ENCODE data around the gene STK24. TPM values are rescaled to one million over a fixed set of nuclear protein-coding genes. Genes with fewer than 3 reads are reported as not detected.

Gene STK24
- polyA plus RNA-seq, 3 donors, result 14.2 to 59.8 (median 28.9) TPM

GRCh38 chr13:98451676-98452470 lies 125.0 kb downstream of the STK24 start:
- no peaks in the 10 kb centered on the region for H3K27me3 ChIP-seq (ENCODE audit: control insufficient read depth in 2 of 2, insufficient read depth in 2 of 2, low read length in 2 of 2)
- no peak for DNase-seq
- no peaks in the 10 kb centered on the region for H3K9me3 Mint-ChIP-seq
- peaks cover 0 to 2% (median 0%) of the 10 kb centered on the region in 3 donors for H3K27me3 Mint-ChIP-seq (ENCODE audit: low read depth in 3 of 3)
- peaks cover 51 to 92% of the 10 kb centered on the region in 2 donors for H3K36me3 ChIP-seq (replicated peaks in 1 of 2; ENCODE audit: control insufficient read depth in 1 of 2, insufficient read depth in 2 of 2, low read length in 2 of 2)
- H3K79me2 ChIP-seq (ENCODE audit: insufficient read depth, low read length), result no peaks in the 10 kb centered on the region
- H3K9ac ChIP-seq (ENCODE audit: insufficient read depth, low read length, poor library complexity, severe bottlenecking), result no peak overlapping the region
- H3K4me2 ChIP-seq (replicated peaks; ENCODE audit: extremely low read depth, low read length, poor library complexity, severe bottlenecking), result no peak overlapping the region
- no peak overlapping the region for H3K4me3 Mint-ChIP-seq
- no peaks in the 10 kb centered on the region for H3K4me1 Mint-ChIP-seq
- no peak overlapping the region for H3K4me3 ChIP-seq (replicated peaks in 1 of 3; ENCODE audit: low read depth in 2 of 3, low read length in 3 of 3)
- no peaks in the 10 kb centered on the region for H3K4me1 ChIP-seq (ENCODE audit: control insufficient read depth in 1 of 2, insufficient read depth in 2 of 2, low read length in 2 of 2)
- no peak overlapping the region for H2AFZ ChIP-seq (ENCODE audit: insufficient read depth, low read depth, low read length, poor library complexity, severe bottlenecking)
- H3K27ac ChIP-seq (ENCODE audit: low read depth in 1 of 2, low read length in 2 of 2), result no peak overlapping the region
- peaks cover 81 to 87% of the 10 kb centered on the region in 2 donors for H3K36me3 Mint-ChIP-seq
- H3K27ac Mint-ChIP-seq, result peak overlapping the region in 1 of 7 donors; percentile 68
- TF ChIP-seq CTCF (IDR thresholded peaks at IDR 0.05), result no peak
- H4K20me1 ChIP-seq (ENCODE audit: insufficient read depth, low read length), result peaks cover 61% of the 10 kb centered on the region
- no peaks in the 10 kb centered on the region for H3K9me3 ChIP-seq (replicated peaks in 1 of 2; ENCODE audit: control insufficient read depth in 1 of 2, insufficient read depth in 1 of 2, low read length in 2 of 2)
- intact Hi-C loops (cut with micrococcal nuclease), result no loop called here
- WGBS (ENCODE audit: insufficient coverage), result 96% methylated on average over 12 of the region's 23 CpGs

GRCh38 chr13:98450539-98451111 lies 126.3 kb downstream of the STK24 start:
- H3K9me3 Mint-ChIP-seq, result no peaks in the 10 kb centered on the region
- intact Hi-C loops (cut with micrococcal nuclease), result no loop called here
- Histone ChIP-seq H3K4me1 (ENCODE audit: control insufficient read depth in 1 of 2, insufficient read depth in 2 of 2, low read length in 2 of 2) (peaks cover under 1 to 1% of the 10 kb centered on the region in 2 donors), H3K9me3 (replicated peaks in 1 of 2; ENCODE audit: control insufficient read depth in 1 of 2, insufficient read depth in 1 of 2, low read length in 2 of 2) (no peaks in the 10 kb centered on the region), H3K27me3 (ENCODE audit: control insufficient read depth in 2 of 2, insufficient read depth in 2 of 2, low read length in 2 of 2) (no peaks in the 10 kb centered on the region), H3K4me2 (replicated peaks; ENCODE audit: extremely low read depth, low read length, poor library complexity, severe bottlenecking) (no peak overlapping the region), H3K27ac (ENCODE audit: low read depth in 1 of 2, low read length in 2 of 2) (no peak overlapping the region), H4K20me1 (ENCODE audit: insufficient read depth, low read length) (peaks cover 57% of the 10 kb centered on the region), H3K36me3 (replicated peaks in 1 of 2; ENCODE audit: control insufficient read depth in 1 of 2, insufficient read depth in 2 of 2, low read length in 2 of 2) (peaks cover 39 to 80% of the 10 kb centered on the region in 2 donors), H3K9ac (ENCODE audit: insufficient read depth, low read length, poor library complexity, severe bottlenecking) (no peak overlapping the region), H3K79me2 (ENCODE audit: insufficient read depth, low read length) (no peaks in the 10 kb centered on the region), H3K4me3 (replicated peaks in 1 of 3; ENCODE audit: low read depth in 2 of 3, low read length in 3 of 3) (no peak overlapping the region), H2AFZ (ENCODE audit: insufficient read depth, low read depth, low read length, poor library complexity, severe bottlenecking) (no peak overlapping the region)
- TF ChIP-seq CTCF (IDR thresholded peaks at IDR 0.05), result no peak
- WGBS (ENCODE audit: insufficient coverage), result 82% methylated on average over 11 of the region's 14 CpGs
- no peak overlapping the region for H3K4me3 Mint-ChIP-seq
- H3K27me3 Mint-ChIP-seq (ENCODE audit: low read depth in 3 of 3), result peaks cover 0 to 3% (median 0%) of the 10 kb centered on the region in 3 donors
- H3K4me1 Mint-ChIP-seq, result peaks cover 1% of the 10 kb centered on the region
- peak overlapping the region in 2 of 7 donors; percentile 22 to 44 for H3K27ac Mint-ChIP-seq
- DNase-seq, result no peak
- peaks cover 70 to 75% of the 10 kb centered on the region in 2 donors for H3K36me3 Mint-ChIP-seq
